ENCODE data around the gene FBXL16. TPM values are rescaled to one million over a fixed set of nuclear protein-coding genes. Genes with fewer than 3 reads are reported as not detected.

Gene FBXL16
- total RNA-seq, 2 experiments from 2014 or later, result 15.9 to 21.8 TPM

GRCh38 chr16:730666-731509 is 25.3 kb upstream of the FBXL16 start:
- POLR2A ChIA-PET, result interaction anchor here (1.1 to 1.8 kb wide), 3 partner anchors 9 to 10 kb away, joined by 5 read pairs; partner anchors contain the start of genes ANTKMT and CIAO3
- ATAC-seq (ENCODE audit: low read depth) (no peak), DNase-seq (no peak)
- Mint-ChIP-seq H3K36me3 (peaks cover 2% of the 10 kb centered on the region), H3K9me3 (no peaks in the 10 kb centered on the region), H3K4me1 (peaks cover 2% of the 10 kb centered on the region), H3K27ac (no peak overlapping the region), H3K27me3 (no peaks in the 10 kb centered on the region), H3K4me3 (no peak overlapping the region)

- Mint-ChIP-seq H3K4me3 (no peak overlapping the region), H3K9me3 (no peaks in the 10 kb centered on the region), H3K27ac (no peak overlapping the region), H3K36me3 (no peaks in the 10 kb centered on the region), H3K4me1 (no peaks in the 10 kb centered on the region), H3K27me3 (no peaks in the 10 kb centered on the region)
- peak; percentile 41 for DNase-seq
- POLR2A ChIA-PET, result interaction anchor here (1.1 to 1.3 kb wide), 2 partner anchors 9 to 11 kb away, joined by 5 read pairs; partner anchors contain the start of genes ANTKMT and CIAO3
- no peak for ATAC-seq (ENCODE audit: low read depth)
These were observed 24.4 kb upstream of the FBXL16 start for GRCh38 chr16:729768-730665.

GRCh38 chr16:728890-729744 is 23.5 kb upstream of the FBXL16 start:
- POLR2A ChIA-PET, result interaction anchor here (1.1 to 1.5 kb wide), 4 partner anchors 8 to 13 kb away, joined by 5 to 7 read pairs (median 5); partner anchors contain the start of genes ANTKMT and CIAO3
- Mint-ChIP-seq H3K4me1 (no peaks in the 10 kb centered on the region), H3K27ac (no peak overlapping the region), H3K4me3 (peak overlapping the region; percentile 40), H3K36me3 (no peaks in the 10 kb centered on the region), H3K27me3 (no peaks in the 10 kb centered on the region), H3K9me3 (no peaks in the 10 kb centered on the region)
- no peak for ATAC-seq (ENCODE audit: low read depth)
- DNase-seq, result peak; percentile 34

- Mint-ChIP-seq H3K9me3 (no peaks in the 10 kb centered on the region), H3K36me3 (no peaks in the 10 kb centered on the region), H3K4me1 (no peaks in the 10 kb centered on the region), H3K4me3 (peak overlapping the region; percentile 40), H3K27ac (no peak overlapping the region), H3K27me3 (no peaks in the 10 kb centered on the region)
- POLR2A ChIA-PET, result interaction anchor here (1.0 to 2.3 kb wide), 4 partner anchors 9 to 15 kb away, joined by 3 to 13 read pairs (median 6); partner anchors contain the start of gene CIAO3
- DNase-seq, result peak; percentile 77
- ATAC-seq (ENCODE audit: low read depth), result peak; percentile 55
These were observed 22.7 kb upstream of the FBXL16 start for GRCh38 chr16:728131-728889.

- DNase-seq (no peak), ATAC-seq (ENCODE audit: low read depth) (peak; percentile 31)
- peak overlapping the region; percentile 39 for H3K4me3 Mint-ChIP-seq
- no peaks in the 10 kb centered on the region for H3K27me3 Mint-ChIP-seq
- POLR2A ChIA-PET, result interaction anchor here (1.0 to 2.3 kb wide), 3 partner anchors 11 to 14 kb away, joined by 3 to 13 read pairs (median 5); partner anchors contain the start of gene CIAO3
- H3K36me3 Mint-ChIP-seq, result no peaks in the 10 kb centered on the region
- no peaks in the 10 kb centered on the region for H3K4me1 Mint-ChIP-seq
- H3K27ac Mint-ChIP-seq, result no peak overlapping the region
- no peaks in the 10 kb centered on the region for H3K9me3 Mint-ChIP-seq
These were observed 21.8 kb upstream of the FBXL16 start for GRCh38 chr16:727291-727977.

- Mint-ChIP-seq H3K9me3 (no peaks in the 10 kb centered on the region), H3K27ac (no peak within 1 kb of the TSS), H3K36me3 (no peaks in the 10 kb centered on the region), H3K27me3 (no peaks in the 10 kb centered on the region), H3K4me3 (peak within 1 kb of the TSS; percentile 65), H3K4me1 (no peaks in the 10 kb centered on the region)
- ATAC-seq (ENCODE audit: low read depth) (peak; percentile 38), DNase-seq (peak; percentile 78)
- POLR2A ChIA-PET, result interaction anchor here (1.2 to 2.3 kb wide), 2 partner anchors 13 to 31 kb away, joined by 4 to 13 read pairs; partner anchors contain the start of gene CIAO3
These were observed 21.1 kb upstream of the FBXL16 start, which contains the start of the genes CCDC78 and HAGHL for GRCh38 chr16:726438-727290. CCDC78 (minus strand) TSS chr16:726443; CDS start chr16:726367, 76 bp downstream. HAGHL (plus strand) TSS chr16:727106; CDS start chr16:727510, 404 bp downstream.

GRCh38 chr16:726188-726437 is 20.5 kb upstream of the FBXL16 start:
- no peaks in the 10 kb centered on the region for H3K9me3 Mint-ChIP-seq
- H3K27me3 Mint-ChIP-seq, result no peaks in the 10 kb centered on the region
- POLR2A ChIA-PET, result interaction anchor here (1.2 kb wide), 1 partner anchor 31 kb away, joined by 4 read pairs; no protein-coding TSS in a partner anchor
- H3K27ac Mint-ChIP-seq, result no peak overlapping the region
- H3K36me3 Mint-ChIP-seq, result no peaks in the 10 kb centered on the region
- no peak for DNase-seq
- no peaks in the 10 kb centered on the region for H3K4me1 Mint-ChIP-seq
- H3K4me3 Mint-ChIP-seq, result no peak overlapping the region
- no peak for ATAC-seq (ENCODE audit: low read depth)

GRCh38 chr16:725463-726187 is 20.0 kb upstream of the FBXL16 start:
- Mint-ChIP-seq H3K4me3 (no peak overlapping the region), H3K27ac (no peak overlapping the region), H3K27me3 (no peaks in the 10 kb centered on the region), H3K4me1 (no peaks in the 10 kb centered on the region), H3K9me3 (no peaks in the 10 kb centered on the region), H3K36me3 (no peaks in the 10 kb centered on the region)
- DNase-seq (no peak), ATAC-seq (ENCODE audit: low read depth) (no peak)
- POLR2A ChIA-PET, result interaction anchor here (1.1 to 1.2 kb wide), 2 partner anchors 10 to 30 kb away, joined by 4 read pairs; no protein-coding TSS in a partner anchor

GRCh38 chr16:725041-725376 is 19.4 kb upstream of the FBXL16 start:
- ATAC-seq (ENCODE audit: low read depth) (no peak), DNase-seq (no peak)
- Mint-ChIP-seq H3K4me3 (no peak overlapping the region), H3K27ac (no peak overlapping the region), H3K27me3 (no peaks in the 10 kb centered on the region), H3K4me1 (peaks cover 3% of the 10 kb centered on the region), H3K9me3 (no peaks in the 10 kb centered on the region), H3K36me3 (no peaks in the 10 kb centered on the region)
- POLR2A ChIA-PET, result interaction anchor here (1.1 to 2.5 kb wide), 2 partner anchors 9 to 15 kb away, joined by 4 to 6 read pairs; partner anchors contain the start of gene CIAO3

- Mint-ChIP-seq H3K27ac (no peak overlapping the region), H3K27me3 (no peaks in the 10 kb centered on the region), H3K9me3 (no peaks in the 10 kb centered on the region), H3K4me1 (peaks cover 3% of the 10 kb centered on the region), H3K4me3 (no peak overlapping the region), H3K36me3 (no peaks in the 10 kb centered on the region)
- DNase-seq (no peak), ATAC-seq (ENCODE audit: low read depth) (no peak)
- POLR2A ChIA-PET, result interaction anchor here (1.1 to 2.5 kb wide), 2 partner anchors 9 to 16 kb away, joined by 4 to 6 read pairs; partner anchors contain the start of gene CIAO3
These were observed 18.8 kb upstream of the FBXL16 start for GRCh38 chr16:724188-725040.
